IPS-11a (cell line): Measurements from ENCODE around the gene PCDHA2.
"Not testable (repeated sequence)": the region's sequence is repeated elsewhere in the genome, so short reads cannot be mapped to it uniquely, and the experiment has no call there.

Source experiments
- H3K4me3 ChIP-seq: one replicate; pipeline ENCODE4 v1.5.1; 2013; ENCODE audit warnings: low read depth, low read length, control low read depth

Gene PCDHA2

GRCh38 chr5:140808889-140809291 is 14.2 kb downstream of the PCDHA2 start:
- no peak overlapping the region for H3K4me3 ChIP-seq

- peak within 1 kb of the TSS; percentile 18 for H3K4me3 ChIP-seq
Measured at GRCh38 chr5:140821375-140822280, 27.0 kb downstream of the PCDHA2 start, which contains the start of gene PCDHA5. PCDHA5 (plus strand) TSS chr5:140821613.

DNA sequence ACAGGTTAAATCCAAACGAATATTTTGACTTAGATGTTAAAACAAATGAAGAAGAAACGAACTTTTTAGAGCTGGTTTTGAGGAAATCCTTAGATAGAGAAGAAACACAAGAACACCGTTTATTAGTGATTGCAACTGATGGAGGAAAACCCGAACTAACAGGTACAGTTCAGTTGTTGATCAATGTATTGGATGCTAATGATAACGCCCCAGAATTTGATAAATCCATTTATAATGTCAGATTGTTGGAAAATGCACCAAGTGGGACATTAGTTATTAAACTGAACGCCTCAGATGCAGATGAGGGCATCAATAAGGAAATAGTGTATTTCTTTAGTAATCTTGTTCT is 27.6 kb downstream of the PCDHA2 start:
- no peak overlapping the region for H3K4me3 ChIP-seq

- H3K4me3 ChIP-seq: not testable (repeated sequence)
Measured at GRCh38 chr5:140822969-140823368, 28.3 kb downstream of the PCDHA2 start.

- H3K4me3 ChIP-seq: no peak overlapping the region
Measured at GRCh38 chr5:140823475-140823874, 28.8 kb downstream of the PCDHA2 start.

DNA sequence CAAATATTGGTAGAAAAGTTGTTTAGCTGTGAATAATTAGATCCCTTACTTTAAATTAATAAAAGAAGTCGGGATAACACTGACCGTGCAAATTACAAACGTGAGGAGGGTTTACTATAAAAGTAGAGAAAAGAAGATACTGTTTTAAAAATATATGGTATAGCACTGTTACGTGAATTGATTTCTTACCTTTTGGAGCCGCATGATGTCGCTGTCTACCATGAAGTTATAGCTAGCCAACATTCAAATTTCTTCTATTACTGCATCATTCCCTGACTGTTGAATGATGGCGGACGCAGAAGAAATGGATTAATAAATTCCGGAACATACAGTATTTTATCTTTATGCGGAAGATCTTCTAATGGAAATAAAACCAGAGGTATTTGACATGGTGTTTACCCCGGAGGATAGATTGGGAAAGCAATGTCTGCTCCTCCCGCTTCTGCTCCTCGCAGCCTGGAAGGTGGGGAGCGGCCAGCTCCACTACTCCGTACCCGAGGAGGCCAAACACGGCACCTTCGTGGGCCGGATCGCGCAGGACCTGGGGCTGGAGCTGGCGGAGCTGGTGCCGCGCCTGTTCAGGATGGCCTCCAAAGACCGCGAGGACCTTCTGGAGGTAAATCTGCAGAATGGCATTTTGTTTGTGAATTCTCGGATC is 33.2 kb downstream of the PCDHA2 start, which contains the start of gene PCDHA6:
TSS of gene PCDHA6 (plus strand) at position 257 of the 658 bp plus-strand sequence. CDS start at position 389, 132 bp downstream.
- peak within 1 kb of the TSS; percentile 46 for H3K4me3 ChIP-seq

- H3K4me3 ChIP-seq: peak overlapping the region; percentile 46
Measured at GRCh38 chr5:140828362-140828737, 33.7 kb downstream of the PCDHA2 start.

GRCh38 chr5:140829511-140830501 is 35.2 kb downstream of the PCDHA2 start:
- not testable (repeated sequence) for H3K4me3 ChIP-seq

DNA sequence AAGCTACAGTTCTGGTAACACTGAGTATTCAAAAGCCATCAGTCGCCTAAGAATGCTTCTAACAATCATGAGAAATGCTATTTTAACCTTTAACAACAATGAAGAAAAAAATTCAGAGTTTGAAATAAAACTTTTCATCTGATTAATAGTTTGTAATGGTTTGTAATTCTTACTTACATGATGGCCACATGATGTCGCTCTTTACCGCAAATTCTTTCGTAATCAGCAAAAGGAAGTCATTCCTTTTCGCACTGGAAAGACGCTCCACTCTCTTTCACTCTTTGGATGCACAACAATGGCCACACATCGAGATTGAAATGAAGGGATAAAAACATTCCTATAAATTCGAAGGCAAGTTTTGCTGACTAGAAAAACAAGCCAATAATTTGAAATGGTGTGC is 39.3 kb downstream of the PCDHA2 start, which contains the start of gene PCDHA7:
TSS of gene PCDHA7 (plus strand) at position 277 of the 400 bp plus-strand sequence. CDS start at position 392, 115 bp downstream.
- H3K4me3 ChIP-seq: peak within 1 kb of the TSS; percentile 35

- H3K4me3 ChIP-seq: peak overlapping the region; percentile 35
Measured at GRCh38 chr5:140834439-140835008, 39.9 kb downstream of the PCDHA2 start.

DNA sequence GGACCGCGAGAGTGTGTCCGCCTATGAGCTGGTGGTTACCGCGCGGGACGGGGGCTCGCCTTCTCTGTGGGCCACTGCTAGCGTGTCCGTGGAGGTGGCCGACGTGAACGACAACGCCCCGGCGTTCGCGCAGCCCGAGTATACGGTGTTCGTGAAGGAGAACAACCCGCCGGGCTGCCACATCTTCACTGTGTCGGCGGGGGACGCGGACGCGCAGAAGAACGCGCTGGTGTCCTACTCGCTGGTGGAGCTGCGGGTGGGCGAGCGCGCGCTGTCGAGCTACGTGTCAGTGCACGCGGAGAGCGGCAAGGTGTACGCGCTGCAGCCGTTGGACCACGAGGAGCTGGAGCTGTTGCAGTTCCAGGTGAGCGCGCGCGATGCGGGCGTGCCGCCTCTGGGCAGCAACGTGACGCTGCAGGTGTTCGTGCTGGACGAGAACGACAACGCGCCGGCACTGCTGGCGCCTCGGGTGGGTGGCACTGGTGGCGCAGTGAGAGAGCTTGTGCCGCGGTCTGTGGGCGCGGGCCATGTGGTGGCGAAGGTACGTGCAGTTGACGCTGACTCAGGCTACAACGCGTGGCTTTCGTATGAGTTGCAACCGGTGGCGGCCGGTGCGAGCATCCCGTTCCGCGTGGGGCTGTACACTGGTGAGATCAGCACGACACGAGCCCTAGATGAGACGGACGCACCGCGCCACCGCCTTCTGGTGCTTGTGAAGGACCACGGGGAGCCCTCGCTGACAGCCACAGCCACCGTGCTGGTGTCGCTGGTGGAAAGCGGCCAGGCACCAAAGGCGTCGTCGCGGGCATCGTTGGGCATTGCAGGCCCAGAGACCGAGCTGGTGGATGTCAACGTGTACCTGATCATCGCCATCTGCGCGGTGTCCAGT is 41.2 kb downstream of the PCDHA2 start:
- H3K4me3 ChIP-seq: no peak overlapping the region

- H3K4me3 ChIP-seq: no peak within 1 kb of the TSS
Measured at GRCh38 chr5:140840978-140841962, 46.6 kb downstream of the PCDHA2 start, which contains the start of gene PCDHA8. PCDHA8 (plus strand) TSS chr5:140841187; CDS start chr5:140841322, 135 bp downstream.

DNA sequence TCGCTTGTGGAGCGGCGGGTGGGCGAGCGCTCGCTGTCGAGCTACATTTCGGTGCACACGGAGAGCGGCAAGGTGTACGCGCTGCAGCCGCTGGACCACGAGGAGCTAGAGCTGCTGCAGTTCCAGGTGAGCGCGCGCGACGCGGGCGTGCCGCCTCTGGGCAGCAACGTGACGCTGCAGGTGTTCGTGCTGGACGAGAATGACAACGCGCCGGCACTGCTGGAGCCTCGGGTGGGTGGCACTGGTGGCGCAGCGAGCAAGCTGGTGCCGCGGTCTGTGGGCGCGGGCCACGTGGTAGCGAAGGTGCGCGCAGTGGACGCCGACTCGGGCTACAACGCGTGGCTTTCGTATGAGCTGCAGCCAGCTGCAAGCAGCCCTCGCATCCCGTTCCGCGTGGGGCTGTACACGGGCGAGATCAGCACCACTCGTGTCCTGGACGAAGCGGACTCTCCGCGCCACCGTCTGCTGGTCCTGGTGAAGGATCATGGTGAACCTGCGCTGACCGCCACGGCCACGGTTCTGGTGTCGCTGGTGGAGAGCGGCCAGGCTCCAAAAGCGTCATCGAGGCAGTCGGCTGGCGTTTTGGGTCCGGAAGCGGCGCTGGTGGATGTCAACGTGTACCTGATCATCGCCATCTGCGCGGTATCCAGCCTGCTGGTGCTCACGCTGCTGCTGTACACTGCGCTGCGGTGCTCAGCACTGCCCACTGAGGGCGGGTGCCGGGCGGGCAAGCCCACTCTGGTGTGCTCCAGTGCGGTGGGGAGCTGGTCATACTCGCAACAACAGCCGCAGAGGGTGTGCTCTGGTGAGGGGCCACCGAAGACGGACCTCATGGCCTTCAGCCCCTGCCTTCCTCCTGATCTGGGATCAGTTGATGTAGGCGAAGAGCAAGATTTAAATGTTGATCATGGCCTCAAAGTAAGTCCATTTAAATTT is 48.4 kb downstream of the PCDHA2 start:
- H3K4me3 ChIP-seq: no peak overlapping the region
